KMS-11 (cell line): Measurements from ENCODE around the gene IGFL2.

ENCODE experiments used
- H2AFZ ChIP-seq: fragments of 200-600 bp; sonication (generic); 2 replicates; pipeline ENCODE4 v1.6.1; 2016; ENCODE audit warnings: antibody characterized with exemption, mixed run types, low read depth
- H3K27ac ChIP-seq: fragments of 200-600 bp; sonication (generic); 2 replicates; pipeline ENCODE4 v1.6.1; 2016; ENCODE audit warnings: mild to moderate bottlenecking, mixed run types
- H3K27me3 ChIP-seq: fragments of 200-600 bp; sonication (generic); 2 replicates; pipeline ENCODE4 v1.6.1; 2017; ENCODE audit warnings: mild to moderate bottlenecking, low read depth, mixed run types, moderate library complexity; ENCODE audit not compliant: insufficient read depth
- H3K36me3 ChIP-seq: fragments of 200-600 bp; sonication (generic); 2 replicates; pipeline ENCODE4 v1.6.1; 2017; ENCODE audit warnings: mild to moderate bottlenecking, mixed run types; ENCODE audit not compliant: insufficient read depth
- H3K4me1 ChIP-seq: fragments of 200-600 bp; sonication (generic); 2 replicates; pipeline ENCODE4 v1.6.1; 2016; ENCODE audit warnings: mild to moderate bottlenecking, low read depth, mixed run types; ENCODE audit not compliant: poor library complexity, severe bottlenecking
- H3K4me2 ChIP-seq: fragments of 200-600 bp; sonication (generic); 2 replicates; pipeline ENCODE4 v1.7.0; 2016; ENCODE audit warnings: mild to moderate bottlenecking, mixed run types
- H3K4me3 ChIP-seq: fragments of 200-600 bp; sonication (generic); IDR thresholded peaks from 2 replicates; pipeline ENCODE4 v1.6.1; 2017; ENCODE audit warnings: low read depth, low read length, mixed read lengths; ENCODE audit not compliant: insufficient read depth
- H3K79me2 ChIP-seq: fragments of 200-600 bp; sonication (generic); 2 replicates; pipeline ENCODE4 v1.6.1; 2016; ENCODE audit warnings: low read depth, mixed run types; ENCODE audit not compliant: insufficient read depth
- H3K9ac ChIP-seq: fragments of 200-600 bp; sonication (generic); 2 replicates; pipeline ENCODE4 v1.6.1; 2016; ENCODE audit warnings: mild to moderate bottlenecking, mixed run types
- H4K20me1 ChIP-seq: fragments of 200-600 bp; sonication (generic); 2 replicates; pipeline ENCODE4 v1.6.1; 2016; ENCODE audit warnings: mild to moderate bottlenecking, mixed run types; ENCODE audit not compliant: insufficient read depth
- CTCF ChIP-seq: fragments of 200-600 bp; sonication (generic); conservative IDR thresholded peaks from 2 replicates; pipeline ENCODE4 v1.6.1; 2017; ENCODE audit warnings: low read depth, mild to moderate bottlenecking, antibody characterized with exemption, low read length, moderate library complexity, mixed read lengths

Gene IGFL2

DNA sequence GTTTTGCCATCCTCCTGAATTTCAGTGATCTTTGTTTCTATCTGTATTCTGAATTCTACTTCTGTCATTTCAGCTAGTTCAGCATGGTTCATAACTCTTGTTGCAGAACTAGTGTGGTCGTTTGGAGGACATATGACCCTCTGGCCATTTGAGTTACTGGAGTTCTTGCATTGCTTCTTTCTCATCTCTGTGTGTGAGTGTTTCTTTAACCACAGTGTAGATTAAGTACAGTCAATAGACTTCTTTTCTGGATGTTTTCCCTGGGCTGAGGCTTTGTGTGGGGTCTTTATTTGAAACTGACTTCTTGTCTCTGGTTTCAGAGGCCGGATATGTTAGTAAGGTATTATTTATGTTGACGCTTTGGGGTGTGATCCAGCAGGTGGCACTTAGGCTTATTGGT lies 14.7 kb downstream of the IGFL2 start:
- no peak overlapping the region for H2AFZ ChIP-seq
- H3K27me3 ChIP-seq, result no peaks in the 10 kb centered on the region; the same call in 1 of the 2 replicates
- no peaks in the 10 kb centered on the region for H3K4me1 ChIP-seq
- H3K79me2 ChIP-seq, result no peaks in the 10 kb centered on the region
- no peak overlapping the region for H3K4me3 ChIP-seq
- H3K27ac ChIP-seq, result no peak overlapping the region
- H3K9ac ChIP-seq, result no peak overlapping the region
- no peak for TF ChIP-seq CTCF
- no peak overlapping the region for H3K4me2 ChIP-seq
- H3K36me3 ChIP-seq, result no peaks in the 10 kb centered on the region
- no peaks in the 10 kb centered on the region for H4K20me1 ChIP-seq

- Histone ChIP-seq H3K27ac (no peak overlapping the region), H2AFZ (no peak overlapping the region), H4K20me1 (no peaks in the 10 kb centered on the region), H3K4me3 (no peak overlapping the region), H3K36me3 (no peaks in the 10 kb centered on the region), H3K9ac (no peak overlapping the region), H3K4me2 (no peak overlapping the region), H3K4me1 (no peaks in the 10 kb centered on the region), H3K79me2 (no peaks in the 10 kb centered on the region), H3K27me3 (peaks cover 12% of the 10 kb centered on the region)
- TF ChIP-seq CTCF, result no peak
Observed at GRCh38 chr19:46173886-46174480, 25.9 kb downstream of the IGFL2 start.

- Histone ChIP-seq H3K4me3 (no peak overlapping the region), H2AFZ (no peak overlapping the region), H3K27me3 (peaks cover 8% of the 10 kb centered on the region), H3K9ac (no peak overlapping the region), H3K36me3 (no peaks in the 10 kb centered on the region), H4K20me1 (no peaks in the 10 kb centered on the region), H3K27ac (no peak overlapping the region), H3K4me2 (no peak overlapping the region), H3K79me2 (no peaks in the 10 kb centered on the region), H3K4me1 (no peaks in the 10 kb centered on the region)
- no peak for TF ChIP-seq CTCF
Observed at GRCh38 chr19:46176116-46176860, 28.2 kb downstream of the IGFL2 start.

GRCh38 chr19:46179076-46179759 lies 31.2 kb downstream of the IGFL2 start:
- H3K4me2 ChIP-seq, result no peak overlapping the region
- no peak overlapping the region for H3K9ac ChIP-seq
- H3K27ac ChIP-seq, result no peak overlapping the region
- no peaks in the 10 kb centered on the region for H3K4me1 ChIP-seq
- H2AFZ ChIP-seq, result no peak overlapping the region
- no peak overlapping the region for H3K4me3 ChIP-seq
- no peaks in the 10 kb centered on the region for H3K79me2 ChIP-seq
- no peaks in the 10 kb centered on the region for H3K36me3 ChIP-seq
- TF ChIP-seq CTCF, result no peak
- no peaks in the 10 kb centered on the region for H4K20me1 ChIP-seq
- peaks cover 7% of the 10 kb centered on the region; the same call in 1 of the 2 replicates for H3K27me3 ChIP-seq
